GM12878 (cell line): ENCODE data around the gene HYAL1. TPM values are rescaled to one million over a fixed set of nuclear protein-coding genes. Genes with fewer than 3 reads are reported as not detected.

ENCODE experiments used
- ASH2L ChIP-seq: fragments of 300-600, 200-600 bp; sonication (generic); IDR thresholded peaks from 2 replicates; pipeline ENCODE4 v1.6.1; 2017; ENCODE audit warnings: low read depth, mild to moderate bottlenecking, borderline replicate concordance
- ATF2 ChIP-seq: IDR thresholded peaks from 2 replicates; pipeline ENCODE4 v1.6.1; 2012; ENCODE audit warnings: low read length, inconsistent platforms
- CREB1 ChIP-seq: IDR thresholded peaks from 2 replicates; pipeline ENCODE4 v1.6.1; 2012; ENCODE audit warnings: low read depth, mild to moderate bottlenecking, inconsistent platforms
- E2F8 ChIP-seq: fragments of 450-650 bp; IDR thresholded peaks from 2 replicates; pipeline ENCODE4 v1.6.1; 2018; ENCODE audit warnings: mild to moderate bottlenecking, low read depth, moderate library complexity; ENCODE audit not compliant: partially characterized antibody
- GATAD2B ChIP-seq: fragments of 450-650 bp; conservative IDR thresholded peaks from 2 replicates; pipeline ENCODE4 v1.6.1; 2017; ENCODE audit warnings: low read depth, mild to moderate bottlenecking, moderate library complexity
- HCFC1 ChIP-seq: fragments of 150-350 bp; IDR thresholded peaks from 2 replicates; pipeline ENCODE4 v1.6.1; 2014; ENCODE audit warnings: low read length
- IRF5 ChIP-seq: fragments of 450-650 bp; IDR thresholded peaks from 2 replicates; pipeline ENCODE4 v1.6.1; 2017; ENCODE audit warnings: borderline replicate concordance
- KLF5 ChIP-seq: fragments of 450-650 bp; IDR thresholded peaks from 2 replicates; pipeline ENCODE4 v1.6.1; 2014; ENCODE audit warnings: mild to moderate bottlenecking; ENCODE audit not compliant: partially characterized antibody
- MAX ChIP-seq: IDR thresholded peaks from 2 replicates; pipeline ENCODE4 v1.6.1; 2012; ENCODE audit warnings: low read depth, low read length, improper control_type of control experiment
- MLLT1 ChIP-seq: fragments of 450-650 bp; IDR thresholded peaks from 2 replicates; pipeline ENCODE4 v1.6.1; 2016; ENCODE audit warnings: mild to moderate bottlenecking
- NFYB ChIP-seq: IDR thresholded peaks from 2 replicates; pipeline ENCODE4 v1.6.1; 2011; ENCODE audit warnings: low read depth, mild to moderate bottlenecking, low read length, improper control_type of control experiment, moderate library complexity; ENCODE audit not compliant: insufficient read depth
- RAD51 ChIP-seq: fragments of 450-650 bp; IDR thresholded peaks from 2 replicates; pipeline ENCODE4 v1.6.1; 2016; ENCODE audit warnings: moderate library complexity, mild to moderate bottlenecking, inconsistent platforms
- RBBP5 ChIP-seq: fragments of 200-600 bp; sonication (generic); conservative IDR thresholded peaks from 2 replicates; pipeline ENCODE4 v1.6.1; 2016
- RCOR1 ChIP-seq: conservative IDR thresholded peaks from 2 replicates; pipeline ENCODE4 v1.6.1; 2012; ENCODE audit warnings: low read depth, low read length, improper control_type of control experiment
- SREBF2 ChIP-seq: IDR thresholded peaks from 2 replicates; pipeline ENCODE4 v1.6.1; 2012; ENCODE audit warnings: mild to moderate bottlenecking, low read length
- TARDBP ChIP-seq: IDR thresholded peaks from 2 replicates; pipeline ENCODE4 v1.6.1; 2016; ENCODE audit warnings: borderline replicate concordance
- ZNF384 ChIP-seq: IDR thresholded peaks from 2 replicates; pipeline ENCODE4 v1.6.1; 2012; ENCODE audit warnings: low read depth, mild to moderate bottlenecking, low read length, improper control_type of control experiment, borderline replicate concordance
- ZNF687 ChIP-seq: fragments of 450-650 bp; IDR thresholded peaks from 2 replicates; pipeline ENCODE4 v1.6.1; 2017; ENCODE audit warnings: mild to moderate bottlenecking, moderate library complexity
- ZSCAN29 ChIP-seq: fragments of 450-650 bp; IDR thresholded peaks from 2 replicates; pipeline ENCODE4 v1.6.1; 2017; ENCODE audit warnings: mild to moderate bottlenecking, moderate library complexity
- polyA plus RNA-seq, 11 experiments: library from polyadenylated mRNA; depleted of rRNA in 4 of 11; unstranded in 6 of 11; stranded (reverse) in 5 of 11; fragments of >200 nt; fragmentation: Nextera tagmentation in 4 of 11; fragmentation: Illumina TruSeq in 1 of 11; extraction: Ambion mirVana in 4 of 11; extraction: Trizol in 1 of 11; gene quantifications; 1 replicate in 1 of 11; 2 replicates in 10 of 11; pipeline versions ENCODE4 v1.2.1 to v1.2.3, GENCODE V29; 2011 to 2016; ENCODE audit warnings: inconsistent platforms in 2 of 11, missing spikeins in 2 of 11, low read depth in 1 of 11
- total RNA-seq, 4 experiments: library from RNA; depleted of rRNA in 3 of 4; stranded (reverse); fragments of >200 nt in 3 of 4; fragmentation: Illumina TruSeq in 1 of 4; extraction: Trizol in 1 of 4; gene quantifications; 2 replicates each; pipeline versions ENCODE4 v1.2.1 to v1.2.3, GENCODE V29; 2013 to 2021

Gene HYAL1
- total and polyA plus RNA-seq, 10 of the 15 experiments (the other 5 are each of a cell fraction or from before 2014, with no cell fraction given): 0.04 to 0.55 (median 0.18) TPM; not detected in 2

- TF ChIP-seq MLLT1 (no peak), SREBF2 (no peak), HCFC1 (no peak), IRF5 (no peak), ASH2L (no peak), TARDBP (no peak), CREB1 (no peak), ZNF384 (no peak), ZSCAN29 (no peak), MAX (peak; percentile 77), ZNF687 (peak; percentile 62), GATAD2B (no peak; the same call in 1 of the 2 replicates), ATF2 (no peak), RBBP5 (no peak), RAD51 (no peak), NFYB (peak; percentile 40; the same call in 1 of the 2 replicates), RCOR1 (no peak), E2F8 (no peak), KLF5 (no peak)
Measured at GRCh38 chr3:50337175-50337861, 33.9 kb upstream of the HYAL1 start (continued).
